COLO668 (cell line): Measurements from ENCODE around the gene CABCOCO1.

ENCODE experiments used
- DNase-seq: peaks from one replicate; lab custom pipeline; 2025; ENCODE audit not compliant: unreplicated experiment; lab: John Stamatoyannopoulos, UW

Gene CABCOCO1

DNA sequence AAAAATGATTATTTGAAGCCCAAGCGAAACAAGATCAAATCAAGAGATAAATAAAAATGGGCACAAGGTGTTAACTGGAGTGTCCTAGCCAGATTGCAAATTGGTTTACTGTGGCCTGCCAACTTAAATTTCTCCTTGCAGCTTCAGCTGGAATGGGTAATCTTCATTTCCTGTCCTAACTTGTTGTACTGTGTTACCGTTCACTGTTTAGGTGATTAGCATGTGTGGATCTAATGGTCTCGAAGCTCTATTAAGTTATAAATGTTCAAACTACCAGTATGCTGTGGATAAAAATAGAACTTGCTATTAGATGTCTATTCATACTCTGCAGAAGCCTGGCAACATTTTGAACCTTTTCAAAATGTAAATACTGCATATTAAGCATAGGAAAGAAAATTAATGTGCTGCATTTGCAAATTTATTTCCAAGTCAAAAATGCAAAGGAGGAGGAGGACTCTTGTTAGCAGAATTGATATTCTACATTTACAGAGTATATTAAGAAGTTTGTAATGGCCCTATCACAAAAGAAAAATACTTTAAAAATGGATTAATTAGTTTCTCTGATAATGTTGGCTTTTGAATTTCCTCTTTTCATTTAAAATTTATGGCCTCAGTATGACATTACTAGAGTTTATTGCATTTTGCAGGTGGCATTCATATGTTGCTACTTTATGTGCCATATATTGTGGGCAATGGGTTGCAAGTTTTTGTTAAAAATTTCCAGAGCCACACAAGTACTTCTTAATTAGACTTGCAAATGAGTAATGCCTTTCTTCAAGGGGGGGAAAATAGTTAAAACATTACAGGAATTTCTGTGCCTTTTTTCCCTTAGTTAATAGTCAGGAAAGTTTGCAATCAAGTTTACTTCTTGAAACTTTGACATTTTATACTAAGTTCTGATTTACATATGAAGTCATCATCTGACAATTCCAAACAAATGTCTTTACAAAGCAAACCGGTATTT, 92.1 kb downstream of the CABCOCO1 start:
- DNase-seq = no peak

DNA sequence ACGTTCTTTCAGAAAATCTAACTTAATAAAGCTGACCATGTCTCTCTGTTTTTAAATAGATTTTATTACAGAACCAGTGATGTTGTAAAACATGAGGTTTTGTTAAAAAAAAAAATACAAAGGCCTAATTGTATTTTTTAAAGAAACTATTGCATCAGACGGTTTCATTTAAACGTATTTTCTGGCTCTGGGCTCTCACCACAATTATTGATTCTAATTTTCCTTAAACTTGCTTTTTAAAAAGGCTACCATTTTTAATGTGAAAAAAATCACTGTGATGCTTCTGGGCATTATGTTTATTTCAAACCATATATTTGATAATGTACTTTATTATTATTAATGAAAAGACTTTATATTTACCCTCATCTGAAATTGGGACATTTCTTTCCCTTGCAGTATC, 94.3 kb downstream of the CABCOCO1 start:
- DNase-seq = no peak

DNA sequence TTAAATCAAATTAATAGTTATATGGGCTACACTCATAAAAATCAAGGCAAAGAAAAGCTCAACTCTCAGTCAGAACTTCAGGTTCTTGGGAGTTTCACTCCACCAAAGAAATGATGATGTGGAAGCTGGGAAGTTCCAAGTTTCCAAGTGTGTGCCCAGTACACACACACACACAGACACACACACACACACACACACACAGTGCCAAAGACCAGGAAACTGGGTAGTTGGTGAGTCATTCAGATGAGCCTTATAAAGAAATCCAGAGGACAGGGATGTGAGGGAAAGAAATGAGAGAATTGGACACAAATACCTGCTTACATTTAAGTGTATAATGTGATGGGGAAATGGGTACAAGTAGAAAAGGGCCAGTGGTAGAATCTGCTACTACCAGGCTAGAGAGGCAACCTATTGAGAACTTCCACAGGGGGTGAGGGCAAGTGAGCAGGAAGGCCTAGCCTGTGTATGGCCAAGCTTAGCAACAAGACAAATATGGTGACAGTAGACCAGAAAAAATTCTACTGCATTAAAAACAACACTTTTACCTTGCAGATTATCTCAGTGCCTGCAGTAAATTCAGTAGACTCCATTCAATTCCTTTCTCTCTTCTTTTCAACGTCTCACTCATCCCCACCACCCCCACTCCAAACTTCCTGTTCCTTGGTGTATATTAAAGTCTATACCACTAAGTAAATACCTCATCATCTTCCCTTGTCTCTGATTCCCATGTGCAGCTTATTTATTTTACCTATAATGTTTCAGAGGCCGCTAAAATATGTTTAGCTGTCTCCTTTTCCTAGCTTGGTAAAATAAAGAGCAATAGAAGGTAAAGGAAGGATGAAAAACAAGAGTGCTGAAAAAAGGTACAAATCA, 95.0 kb downstream of the CABCOCO1 start:
- no peak for DNase-seq

DNA sequence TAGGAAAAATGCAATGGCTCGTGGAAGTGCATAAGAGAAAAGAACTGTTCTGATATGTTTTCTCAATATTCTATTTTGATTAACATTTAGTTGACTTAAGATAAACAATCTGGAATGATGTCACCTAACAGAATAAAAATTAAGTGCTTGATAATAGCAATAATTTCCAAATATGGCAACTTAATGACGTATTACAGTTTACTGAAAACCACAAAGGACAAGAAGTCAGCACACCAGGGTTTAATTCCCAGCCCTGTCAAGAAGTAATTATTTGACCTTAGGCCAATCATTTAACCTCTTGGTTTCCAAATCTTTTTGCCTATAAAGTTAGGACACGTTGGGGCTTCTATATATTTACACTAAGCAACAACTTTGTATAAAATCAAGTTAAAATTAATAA, 95.7 kb downstream of the CABCOCO1 start:
- no peak for DNase-seq

DNA sequence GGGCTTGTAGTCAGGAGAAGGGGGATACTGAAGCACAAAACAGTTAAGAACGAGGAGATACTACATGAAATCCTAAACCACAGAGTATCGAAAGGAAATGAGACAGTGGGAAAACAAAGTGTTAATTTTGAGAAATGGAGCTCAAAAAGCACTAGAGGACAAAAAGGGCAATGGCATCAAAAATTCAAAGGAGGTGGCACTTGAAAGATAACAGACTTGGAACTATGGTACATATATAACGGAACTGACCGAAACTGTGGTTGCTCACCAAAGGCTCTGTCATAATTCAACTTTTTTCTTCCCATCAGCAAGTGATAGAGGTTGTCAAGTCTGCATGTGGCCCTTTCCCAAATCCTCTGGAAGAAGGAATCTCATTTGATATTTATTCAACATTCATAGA, 97.0 kb downstream of the CABCOCO1 start:
- no peak for DNase-seq

DNA sequence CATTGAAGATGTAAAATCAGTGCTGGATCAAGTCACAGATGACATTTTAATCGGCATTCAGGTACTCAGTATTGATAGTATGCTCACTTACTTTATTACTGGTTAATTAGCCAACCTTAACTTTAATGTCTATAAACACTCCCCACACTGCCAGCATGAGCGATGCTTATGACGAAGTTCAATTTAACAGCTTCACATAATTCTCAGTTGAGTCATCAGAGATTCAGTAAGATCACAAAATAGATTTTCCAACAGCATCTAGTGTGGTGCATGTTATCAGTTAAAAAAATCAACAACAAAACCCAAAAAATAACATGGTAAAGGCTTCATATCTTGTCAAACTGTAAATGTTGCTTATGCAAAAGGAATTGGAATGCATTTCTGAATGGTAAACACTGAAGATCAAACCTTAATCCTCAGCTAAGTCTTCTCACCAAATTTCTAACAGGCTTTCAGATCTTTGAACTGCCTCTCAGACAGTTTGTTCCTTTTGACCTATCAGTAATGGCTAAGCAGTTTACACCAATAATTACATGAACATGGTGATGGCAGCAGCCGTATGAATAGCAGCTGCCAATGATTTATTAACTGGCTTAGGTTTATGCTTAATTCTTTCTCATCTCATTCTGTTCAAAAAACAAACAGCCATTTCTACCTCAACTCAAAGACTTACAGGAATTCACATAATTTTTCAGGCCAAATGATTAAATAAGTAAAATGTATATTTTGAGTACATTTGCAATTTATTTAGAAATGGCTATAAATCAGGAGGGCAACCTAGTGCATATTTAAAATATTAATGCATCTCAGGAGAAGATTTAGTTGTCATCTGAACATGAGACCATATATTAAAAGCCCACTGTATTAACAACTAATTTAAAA, 98.5 kb downstream of the CABCOCO1 start:
- no peak for DNase-seq

DNA sequence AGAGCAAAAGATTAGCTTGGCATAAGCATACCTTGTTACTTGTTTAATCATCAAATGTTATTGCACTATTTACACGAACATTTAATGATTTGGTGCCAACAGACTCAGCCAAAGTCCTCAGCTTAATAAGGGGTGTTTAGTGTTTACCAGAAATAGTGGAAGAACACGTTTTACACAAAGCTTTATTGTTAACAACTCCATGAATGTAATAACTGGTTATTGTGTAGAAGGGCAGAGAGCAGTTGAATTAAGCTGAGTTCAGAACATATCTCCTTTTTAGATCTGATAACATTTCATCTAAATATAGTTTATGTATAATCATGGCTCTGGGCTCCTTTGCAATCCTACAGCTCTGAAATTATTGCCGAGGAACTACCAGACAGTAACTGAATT, 99.1 kb downstream of the CABCOCO1 start:
- no peak for DNase-seq

DNA sequence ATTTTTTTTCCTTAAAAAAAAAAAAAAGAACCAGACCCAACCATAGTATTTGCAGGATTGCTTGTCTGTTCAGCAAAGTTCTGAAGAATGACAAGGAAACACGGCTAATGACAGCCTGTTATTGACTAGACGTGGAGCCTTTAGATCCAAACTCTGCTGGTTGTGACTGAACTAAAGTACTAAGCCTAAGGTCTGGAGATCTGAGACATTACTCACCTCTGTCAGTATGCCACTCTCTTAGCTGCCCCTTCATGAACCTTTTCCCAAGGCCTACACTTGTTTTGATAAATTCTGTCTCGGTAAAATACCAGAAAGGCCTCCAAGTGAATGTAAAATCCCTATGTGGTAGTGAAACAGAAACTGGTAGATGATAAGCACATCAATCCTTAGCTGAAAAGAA, 101.0 kb downstream of the CABCOCO1 start:
- DNase-seq = no peak

DNA sequence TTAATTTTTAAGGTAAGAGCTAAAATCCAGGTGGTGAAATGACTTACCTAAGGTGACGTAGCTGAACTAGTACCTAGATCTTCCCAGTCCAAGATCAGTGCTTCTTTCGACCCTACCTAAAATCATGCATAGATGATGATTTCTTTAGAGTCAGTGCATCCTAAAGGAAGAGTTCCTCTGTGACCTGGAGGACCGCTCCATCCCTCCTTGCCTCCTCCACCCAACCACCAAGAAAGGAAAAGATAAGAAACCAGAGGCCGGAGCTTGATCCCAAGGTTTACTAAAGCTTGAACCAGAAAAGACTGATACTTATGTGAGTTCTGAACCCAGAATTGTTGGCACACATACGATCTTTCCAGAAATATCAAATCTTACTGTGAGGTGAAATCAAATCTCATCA, 101.8 kb downstream of the CABCOCO1 start:
- no peak for DNase-seq

DNA sequence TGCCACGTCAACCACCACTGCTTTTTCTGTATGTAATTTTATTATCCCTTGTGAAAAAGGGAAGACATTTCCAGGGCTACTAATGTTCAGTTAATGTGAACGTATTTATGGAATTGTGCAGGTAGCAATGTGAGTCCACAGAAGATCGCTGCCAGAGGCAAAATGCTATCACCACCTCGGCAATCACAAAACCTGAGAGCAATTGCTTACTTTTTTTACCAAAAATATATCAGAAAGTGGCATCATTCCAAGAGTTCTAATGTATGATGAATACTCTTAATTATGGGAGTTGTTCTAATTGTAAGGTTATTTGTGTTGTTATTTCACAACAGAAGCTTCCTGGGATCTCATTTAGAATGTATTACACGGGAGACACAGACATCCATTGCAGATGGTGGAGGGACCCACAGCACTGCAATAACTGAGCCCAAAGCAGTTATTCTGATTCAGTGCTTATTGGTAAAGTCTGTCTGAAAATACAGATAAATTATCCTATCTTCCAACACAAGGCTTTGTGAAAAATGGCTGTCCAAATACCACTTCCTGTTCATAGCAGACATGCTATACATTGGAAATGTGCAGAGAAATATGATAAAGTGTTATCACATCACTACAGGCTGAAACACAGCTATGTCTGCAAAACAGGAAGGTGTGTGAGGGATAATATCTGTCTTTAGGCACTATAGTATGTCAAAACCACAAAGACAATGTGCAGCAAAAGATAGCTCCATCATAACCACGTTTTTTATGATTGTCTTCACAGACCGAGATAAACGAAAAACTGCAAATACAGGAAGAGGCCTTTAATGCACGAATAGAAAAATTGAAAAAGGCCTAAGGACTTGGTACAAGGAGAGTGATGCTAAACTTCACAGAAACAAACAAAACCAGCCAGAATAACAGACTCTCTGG, 102.7 kb downstream of the CABCOCO1 start:
- no peak for DNase-seq

DNA sequence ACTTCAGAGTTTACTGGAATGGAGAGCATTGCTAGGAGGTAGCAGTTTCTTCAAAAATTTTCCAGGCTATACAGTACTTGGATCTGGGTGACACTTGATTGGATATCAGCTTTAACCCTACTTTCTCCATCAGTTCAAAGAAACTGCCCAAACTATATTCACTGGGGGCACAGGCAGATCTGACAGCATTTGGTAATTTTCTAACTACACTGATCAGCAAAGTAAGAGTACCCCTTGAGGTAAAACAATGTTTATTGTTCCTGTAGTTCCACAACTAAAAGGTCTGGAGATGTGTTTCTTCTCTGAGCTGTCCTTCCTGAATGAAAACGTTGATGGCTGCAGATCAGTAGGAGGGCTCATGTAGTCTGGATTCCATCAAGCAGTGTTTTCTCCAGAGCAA, 104.2 kb downstream of the CABCOCO1 start:
- no peak for DNase-seq

DNA sequence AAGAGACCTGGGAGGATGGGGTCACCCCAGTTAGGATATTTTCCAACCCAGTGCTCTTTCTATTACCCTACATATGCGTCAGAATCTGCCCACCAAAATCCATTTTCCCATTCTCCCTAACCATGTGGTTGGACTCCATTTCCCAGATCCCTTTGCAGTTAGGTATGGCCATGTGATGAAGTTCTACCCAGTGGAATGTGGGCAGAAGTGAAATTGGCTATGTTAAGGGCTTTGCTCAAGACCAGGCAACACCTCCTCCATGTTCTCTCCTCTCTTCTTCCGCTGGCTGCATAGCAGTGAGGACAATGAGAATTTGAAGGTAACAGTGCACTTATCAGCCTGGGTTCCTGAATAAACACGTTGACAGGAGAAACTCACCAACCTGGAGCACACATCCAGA, 111.3 kb downstream of the CABCOCO1 start:
- DNase-seq = no peak

DNA sequence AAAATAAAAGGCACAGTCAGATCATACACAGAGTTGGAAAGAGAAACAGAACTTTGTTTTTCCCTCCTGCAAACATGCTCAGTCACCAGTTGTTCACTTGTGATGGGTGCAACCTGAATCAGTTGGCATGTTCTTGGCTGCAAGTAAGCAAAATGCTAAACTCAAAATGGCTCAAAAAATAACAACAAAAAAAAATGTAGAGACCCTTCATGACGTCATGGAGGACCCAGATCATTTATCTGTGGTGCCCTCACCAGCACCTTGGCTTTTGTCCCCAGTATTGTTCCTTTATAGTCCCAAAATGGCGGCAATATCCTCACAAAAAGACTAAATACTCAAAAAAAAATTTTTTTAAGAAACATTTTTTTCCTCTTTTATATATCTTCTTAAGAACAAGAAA, 112.4 kb downstream of the CABCOCO1 start:
- DNase-seq = no peak

DNA sequence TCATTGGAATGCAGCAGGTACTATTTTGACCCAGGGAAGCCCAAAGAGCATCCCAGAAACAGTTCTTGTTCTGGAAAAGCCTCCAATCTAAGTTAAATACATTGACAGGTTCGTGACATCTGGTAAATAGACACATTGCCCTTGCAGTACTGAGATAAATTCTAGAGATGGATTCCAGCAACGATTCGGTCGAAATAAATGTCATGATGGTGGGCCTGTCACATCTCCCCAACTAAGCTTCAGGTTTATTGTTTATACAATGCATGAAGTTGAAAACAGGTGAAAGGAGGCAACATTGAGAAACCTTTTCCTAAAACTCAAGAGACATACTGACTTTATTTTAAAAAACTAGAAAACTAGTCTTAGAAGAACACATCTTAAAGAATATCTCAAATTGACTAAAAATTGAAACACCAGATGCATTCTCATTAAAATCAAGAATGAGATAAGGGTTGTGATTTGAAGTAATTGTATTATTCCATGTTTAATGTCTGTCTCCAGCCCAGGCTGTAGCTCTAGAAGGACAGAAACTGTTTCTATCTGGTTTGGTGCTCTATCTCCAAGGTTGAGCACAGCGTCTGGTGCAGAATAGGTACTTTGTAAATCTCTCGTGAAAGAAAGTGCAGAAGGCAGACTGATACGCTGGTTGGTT, 114.0 kb downstream of the CABCOCO1 start:
- no peak for DNase-seq

DNA sequence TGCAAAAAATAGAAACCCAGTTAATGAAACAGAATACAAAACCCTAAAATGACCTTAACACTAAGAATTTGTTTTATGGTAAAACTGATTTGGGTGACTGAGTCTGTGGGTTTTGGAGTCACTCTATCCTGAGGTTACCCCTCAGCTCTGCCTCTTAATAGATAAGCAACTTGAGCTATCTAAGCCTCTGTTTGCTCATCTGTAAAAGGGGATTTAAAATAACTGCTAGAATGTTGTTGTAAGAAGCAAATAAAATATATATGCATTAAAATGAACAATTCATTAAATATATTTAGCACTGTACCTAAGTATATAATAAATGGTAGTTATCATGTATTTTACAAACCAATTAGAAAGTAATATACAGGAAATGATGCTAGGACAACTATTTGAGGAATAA, 115.4 kb downstream of the CABCOCO1 start:
- no peak for DNase-seq

DNA sequence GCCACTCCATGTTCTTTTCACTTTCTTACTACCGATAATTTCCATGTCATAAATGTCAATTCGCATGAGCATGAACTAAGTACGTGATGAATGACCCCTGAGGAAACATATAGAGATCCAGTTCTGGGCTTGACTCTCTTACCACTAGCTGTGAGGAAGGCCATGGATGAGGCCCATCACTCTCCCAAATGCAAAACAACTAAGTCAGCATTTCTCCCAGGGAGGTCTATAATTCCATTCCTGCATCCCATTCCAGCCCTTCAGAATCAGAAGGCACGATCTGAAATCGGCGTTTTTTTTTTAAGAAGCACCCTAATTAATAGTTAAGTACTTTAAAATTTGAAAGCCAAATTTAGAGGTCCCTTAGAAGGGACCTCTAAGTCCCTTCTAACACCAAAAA, 116.5 kb downstream of the CABCOCO1 start:
- DNase-seq = no peak

DNA sequence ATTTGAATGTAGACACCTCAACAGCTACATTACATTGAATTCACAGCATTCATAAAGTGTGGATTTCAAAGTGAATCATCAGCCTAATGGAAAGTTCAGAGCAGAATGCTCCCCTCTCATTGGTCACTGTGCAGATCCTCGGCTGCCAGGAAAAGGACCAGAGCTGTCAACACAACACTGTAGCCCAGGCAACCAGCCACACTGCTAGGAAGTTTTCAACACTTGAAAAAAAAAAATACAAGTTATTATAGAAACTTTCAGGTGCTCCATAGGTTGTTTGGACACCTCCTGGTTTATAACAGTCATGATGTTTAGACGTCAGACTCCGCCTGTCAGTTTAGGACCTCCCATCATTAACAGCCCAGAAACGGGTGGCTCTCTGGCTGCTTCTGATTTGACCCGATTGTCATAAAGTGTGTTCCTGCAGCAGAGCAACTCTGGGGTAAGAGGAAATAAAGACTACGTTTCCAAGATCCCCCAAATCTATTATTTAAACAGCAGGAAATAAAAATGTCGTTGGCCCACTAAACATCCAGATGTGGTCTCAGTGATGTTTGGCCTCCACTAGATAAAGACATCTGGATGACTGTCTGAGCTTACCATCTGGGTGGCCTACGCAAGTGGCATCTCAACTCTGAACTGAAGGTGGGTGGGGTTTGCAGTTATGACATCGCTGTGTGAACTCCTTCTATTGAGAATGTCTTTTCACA, 117.4 kb downstream of the CABCOCO1 start:
- DNase-seq = no peak

DNA sequence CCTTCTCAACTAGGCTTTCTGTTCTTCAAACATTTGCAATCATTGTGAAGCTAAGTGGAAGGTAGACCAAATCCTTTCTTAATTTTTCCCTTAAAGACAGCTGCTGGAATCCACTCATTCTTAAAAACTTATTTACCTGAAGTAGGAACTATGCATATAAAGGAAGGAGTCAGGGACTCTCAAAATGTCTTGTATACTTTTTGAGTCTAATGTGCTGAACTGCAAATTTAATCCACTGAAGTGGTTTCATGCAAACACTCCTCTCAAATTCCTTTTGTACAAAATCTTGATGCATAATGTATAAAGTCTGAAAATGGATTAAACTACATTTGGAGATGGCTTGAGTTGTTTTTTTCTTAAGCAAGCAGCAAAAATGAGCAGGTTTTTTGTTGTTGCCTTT, 118.0 kb downstream of the CABCOCO1 start:
- no peak for DNase-seq

DNA sequence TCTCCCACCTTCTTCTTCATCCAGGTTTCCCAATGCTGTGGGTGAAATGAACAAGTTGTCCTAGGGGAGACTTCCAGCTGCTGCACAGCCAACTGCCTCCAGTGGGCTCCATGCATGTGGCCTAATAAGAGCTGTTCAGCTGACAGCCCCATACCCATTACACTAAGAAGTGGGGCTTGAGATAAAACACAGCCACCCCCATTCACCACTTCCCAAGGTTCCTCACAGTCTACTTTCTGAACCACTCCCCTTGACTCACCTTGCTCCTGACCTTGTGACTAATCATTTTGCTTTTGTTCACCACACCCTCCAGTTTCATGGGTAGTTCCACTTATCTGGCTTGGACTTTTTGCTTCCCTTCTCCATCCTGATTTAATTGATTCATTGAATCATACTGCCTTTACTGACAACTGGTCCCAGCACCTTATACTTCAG, 119.3 kb downstream of the CABCOCO1 start:
- DNase-seq = no peak
